Activated CD8-positive, alpha-beta memory T cell treated with anti-CD3 and anti-CD28 coated beads for 24 hours (primary cell): ENCODE results near the gene SRRM5.
"Not testable (repeated sequence)": the region's sequence is repeated elsewhere in the genome, so short reads cannot be mapped to it uniquely, and the experiment has no call there.

Experiments
- DNase-seq: peaks from one replicate; pipeline ENCODE4 v3.0.0-alpha.2; 2020

Gene SRRM5

DNA sequence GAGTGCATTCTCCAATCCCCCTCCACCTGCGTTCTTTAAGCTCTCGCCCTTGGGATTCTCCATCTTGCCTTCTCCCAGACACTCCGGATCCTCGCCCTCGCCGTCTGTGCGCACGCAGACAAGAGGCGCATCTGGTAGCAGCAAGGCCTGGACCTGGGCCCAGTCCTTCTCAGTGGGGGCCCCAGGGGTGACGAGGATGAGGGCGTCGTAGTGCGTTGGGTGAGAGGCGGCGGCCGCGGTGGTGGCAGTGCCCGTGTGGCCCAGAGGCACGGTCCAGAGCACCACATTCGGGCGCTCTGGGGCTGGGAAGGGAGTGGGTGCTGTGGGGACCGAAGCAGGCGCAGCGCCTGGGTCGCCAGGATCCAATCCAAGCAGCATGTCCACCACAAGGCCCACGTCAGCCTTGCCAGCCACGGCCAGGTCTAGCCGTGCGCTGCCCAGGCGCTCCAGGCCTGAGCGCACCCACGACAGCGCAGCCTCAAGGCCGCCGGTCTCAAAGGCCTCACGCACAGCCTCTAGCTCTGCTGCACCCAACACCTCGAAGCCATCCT, 19.0 kb upstream of the SRRM5 start:
- no peak for DNase-seq

DNA sequence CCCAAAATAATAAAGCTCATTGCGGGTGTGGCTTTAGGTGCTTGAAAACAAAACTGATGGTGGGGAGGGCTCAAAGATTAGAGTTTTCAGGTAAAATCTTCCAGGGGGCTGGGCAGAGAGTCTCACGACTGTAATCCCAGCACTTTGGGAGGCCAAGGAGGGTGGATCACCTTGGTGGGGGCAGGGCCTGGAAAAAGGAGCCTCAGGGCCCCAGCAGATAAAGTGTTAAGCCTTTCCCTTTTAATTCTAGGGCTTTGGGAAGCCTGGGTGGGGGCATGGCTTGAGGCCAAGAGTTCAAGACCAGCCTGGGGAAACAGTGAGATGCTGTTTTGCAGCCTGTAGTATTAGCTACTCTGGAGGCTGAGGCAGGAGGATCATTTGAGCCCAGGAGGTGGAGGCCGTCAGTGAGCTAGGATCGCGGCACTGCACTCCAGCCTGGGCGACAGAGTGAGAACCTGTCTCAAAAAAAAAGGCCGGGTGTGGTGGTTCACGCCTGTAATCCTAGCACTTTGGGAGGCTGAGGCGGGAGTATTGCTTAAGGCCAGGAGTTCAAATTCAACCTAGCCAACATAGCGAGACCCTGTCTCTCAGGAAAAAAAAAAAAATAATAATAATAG, 17.7 kb upstream of the SRRM5 start:
- no peak for DNase-seq

DNA sequence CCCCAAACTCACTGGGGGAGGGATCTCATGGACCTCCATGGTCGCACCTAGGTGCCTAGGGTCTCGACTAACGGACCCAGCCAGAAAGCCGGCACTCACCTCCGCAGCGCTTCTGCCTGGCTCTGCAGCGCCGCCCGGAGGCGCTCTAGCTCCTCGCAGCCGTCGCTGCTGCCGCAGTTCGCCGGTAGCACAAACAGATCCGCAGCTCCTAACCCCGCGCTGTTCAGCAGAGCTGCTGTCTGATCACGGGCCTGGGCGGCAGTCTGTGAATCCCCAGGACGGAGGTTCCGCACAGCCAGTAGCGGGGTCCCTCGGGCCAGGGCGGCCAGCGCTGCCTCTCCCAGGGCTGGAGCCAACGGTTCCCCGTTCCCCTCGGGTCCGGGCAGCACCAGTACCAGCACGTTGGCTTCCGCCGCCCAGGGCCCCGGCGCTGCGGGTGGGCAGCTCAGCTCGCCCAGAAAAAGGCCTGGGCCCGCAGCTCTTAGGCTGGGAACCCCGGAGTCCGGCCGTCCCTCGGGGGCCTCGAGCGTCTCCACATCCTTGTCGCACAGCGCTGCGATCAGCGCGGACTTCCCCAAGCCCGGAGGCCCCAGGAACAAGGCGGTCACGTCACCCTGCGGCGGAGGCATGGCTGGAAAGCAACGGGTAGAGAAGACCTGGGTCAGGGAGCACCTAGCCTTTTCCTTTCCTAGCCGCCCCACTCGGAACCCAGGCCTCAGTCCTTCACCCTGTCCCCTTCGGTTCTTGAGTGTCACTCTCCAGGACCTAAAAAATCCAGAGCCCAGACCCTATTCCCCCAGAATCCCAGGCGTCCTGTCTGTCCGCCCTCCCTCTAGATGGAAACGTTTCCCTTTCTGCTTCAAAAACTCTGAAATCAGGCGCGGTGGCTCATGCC, 16.9 kb upstream of the SRRM5 start:
- peak; percentile 84 for DNase-seq

DNA sequence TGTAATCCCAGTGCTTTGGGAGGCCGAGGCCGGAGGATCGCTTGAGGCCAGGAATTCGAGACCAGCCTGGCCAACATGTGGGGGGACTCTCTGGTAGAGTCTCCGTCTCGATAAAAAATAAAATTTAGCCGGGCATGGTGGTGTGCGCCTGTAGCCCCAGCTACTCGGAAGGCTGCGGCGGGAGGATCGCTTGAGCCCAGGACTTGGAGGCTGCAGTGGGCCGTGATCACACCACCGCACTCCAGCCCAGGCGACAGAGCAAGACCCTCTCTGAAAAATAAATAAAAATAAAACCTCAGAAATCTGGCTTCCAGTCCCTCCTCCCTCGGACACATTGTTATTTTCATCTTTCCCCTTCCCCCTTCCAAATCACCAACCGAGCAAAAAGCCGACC, 16.3 kb upstream of the SRRM5 start:
- DNase-seq = no peak

DNA sequence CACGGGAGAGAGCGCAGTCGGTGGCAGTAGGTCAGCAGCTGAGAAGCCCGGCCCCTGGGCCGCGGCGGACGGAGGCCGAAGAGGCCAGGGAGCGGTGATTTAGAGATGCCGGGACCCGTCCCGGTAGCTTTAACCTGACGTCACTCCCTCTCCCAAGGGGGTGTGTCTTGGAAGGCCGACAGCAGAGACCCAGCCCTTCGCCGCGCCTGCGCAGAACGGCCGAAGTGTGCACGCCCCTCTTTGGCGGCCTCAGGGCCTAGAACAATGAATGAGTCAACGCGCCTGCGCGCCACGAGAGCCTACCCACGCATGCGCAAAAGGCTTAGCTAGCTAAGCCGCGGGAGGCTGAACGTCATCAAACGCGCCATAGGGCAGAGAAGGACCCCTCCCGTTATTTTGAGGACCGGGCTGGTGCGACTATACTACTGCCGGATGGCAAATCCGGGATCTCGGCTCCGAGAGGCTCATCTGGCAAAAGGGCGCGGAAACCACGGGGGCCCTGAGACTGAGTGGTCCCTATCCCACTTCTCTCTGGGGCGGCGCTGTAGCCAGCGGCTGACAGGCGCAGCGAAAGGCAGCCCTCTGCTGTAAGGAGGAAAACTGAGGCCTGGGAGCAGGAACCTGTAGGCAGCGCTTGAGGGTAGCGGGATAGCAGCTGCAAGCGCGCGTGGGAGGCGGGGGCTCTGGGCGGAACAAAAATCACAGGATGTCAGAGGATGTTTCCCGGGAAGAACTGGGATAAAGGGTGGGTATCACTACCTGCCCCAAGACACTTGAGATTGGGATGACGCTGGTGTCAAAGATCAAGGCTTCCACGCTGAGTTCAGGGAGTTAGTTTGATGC, 15.7 kb upstream of the SRRM5 start, which contains the start of the genes IRGQ and ZNF576:
Gene IRGQ, minus strand, starts transcription at position 136 of the 843 bp plus-strand sequence. CDS start 796 bp downstream, outside the sequence.
Gene ZNF576, plus strand, starts transcription at position 597 of the 843 bp plus-strand sequence. CDS start 514 bp downstream, outside the sequence.
- peak; percentile 100 for DNase-seq

DNA sequence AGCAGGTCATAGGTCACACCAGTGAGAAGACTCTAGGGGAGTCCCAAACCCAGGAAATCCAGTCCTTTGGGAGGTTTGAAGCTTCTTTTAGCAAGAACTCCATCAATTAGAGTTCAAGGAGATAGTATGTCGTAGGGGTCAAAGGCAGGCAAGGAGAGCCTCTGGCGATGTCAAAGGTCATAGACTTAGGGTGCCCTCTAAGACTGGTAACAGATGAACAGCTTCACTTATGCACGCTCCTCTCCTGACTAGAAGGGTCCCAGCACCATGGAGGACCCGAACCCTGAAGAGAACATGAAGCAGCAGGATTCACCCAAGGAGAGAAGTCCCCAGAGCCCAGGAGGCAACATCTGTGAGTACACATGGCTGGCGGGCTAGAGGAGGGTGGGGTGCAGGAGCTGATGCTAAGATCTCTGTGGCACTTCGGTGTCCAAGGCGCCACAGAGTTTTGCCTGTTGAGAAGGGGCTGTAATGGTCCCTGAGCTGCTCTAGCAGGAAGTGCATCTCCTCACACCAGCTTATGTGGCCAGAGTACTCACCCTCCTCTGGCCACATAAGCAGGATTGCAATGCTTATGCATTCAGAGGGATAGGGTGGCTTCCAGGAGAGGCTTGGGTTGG, 14.9 kb upstream of the SRRM5 start:
- peak; percentile 58 for DNase-seq

DNA sequence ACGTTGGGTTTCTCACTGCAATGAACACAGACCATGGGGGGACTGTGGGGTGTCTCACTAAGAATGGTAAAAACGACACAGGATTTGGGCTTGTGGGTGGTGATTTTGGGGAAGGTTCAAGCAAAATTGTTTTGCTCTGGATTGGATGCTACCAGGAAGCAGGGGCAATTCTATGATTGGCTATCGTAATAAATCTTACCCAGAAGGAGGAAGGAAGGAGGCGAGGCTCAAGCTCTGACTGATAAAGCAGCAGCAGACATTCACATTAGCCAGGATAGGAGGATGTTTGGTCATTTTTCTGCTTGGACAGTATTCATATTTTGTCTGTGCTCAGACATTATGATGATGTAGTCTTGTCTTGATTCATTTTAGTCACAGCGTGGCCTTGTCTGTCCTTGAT, 14.0 kb upstream of the SRRM5 start:
- DNase-seq = no peak

DNA sequence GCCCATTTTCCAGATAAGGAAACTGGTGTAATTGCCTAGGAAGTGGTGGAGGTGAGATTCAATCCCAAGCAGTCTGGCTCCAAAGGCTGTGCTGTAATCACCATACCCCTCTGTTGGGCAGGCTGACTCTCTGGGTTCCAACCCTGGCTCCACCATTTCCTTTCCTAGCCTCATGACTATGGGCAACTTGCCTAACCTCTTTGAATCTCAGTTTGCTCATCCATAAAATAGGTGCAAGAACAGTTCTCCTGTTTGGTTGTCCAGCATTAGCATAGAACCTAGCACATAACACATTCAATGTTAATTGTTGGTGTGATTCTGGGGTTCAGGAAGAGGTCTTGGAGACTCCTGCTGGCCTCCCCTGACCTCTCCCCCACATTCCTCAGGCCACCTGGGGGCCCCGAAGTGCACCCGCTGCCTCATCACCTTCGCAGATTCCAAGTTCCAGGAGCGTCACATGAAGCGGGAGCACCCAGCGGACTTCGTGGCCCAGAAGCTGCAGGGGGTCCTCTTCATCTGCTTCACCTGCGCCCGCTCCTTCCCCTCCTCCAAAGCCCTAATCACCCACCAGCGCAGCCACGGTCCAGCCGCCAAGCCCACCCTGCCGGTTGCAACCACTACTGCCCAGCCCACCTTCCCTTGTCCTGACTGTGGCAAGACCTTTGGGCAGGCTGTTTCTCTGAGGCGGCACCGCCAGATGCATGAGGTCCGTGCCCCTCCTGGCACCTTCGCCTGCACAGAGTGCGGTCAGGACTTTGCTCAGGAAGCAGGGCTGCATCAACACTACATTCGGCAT, 13.2 kb upstream of the SRRM5 start:
- no peak for DNase-seq

DNA sequence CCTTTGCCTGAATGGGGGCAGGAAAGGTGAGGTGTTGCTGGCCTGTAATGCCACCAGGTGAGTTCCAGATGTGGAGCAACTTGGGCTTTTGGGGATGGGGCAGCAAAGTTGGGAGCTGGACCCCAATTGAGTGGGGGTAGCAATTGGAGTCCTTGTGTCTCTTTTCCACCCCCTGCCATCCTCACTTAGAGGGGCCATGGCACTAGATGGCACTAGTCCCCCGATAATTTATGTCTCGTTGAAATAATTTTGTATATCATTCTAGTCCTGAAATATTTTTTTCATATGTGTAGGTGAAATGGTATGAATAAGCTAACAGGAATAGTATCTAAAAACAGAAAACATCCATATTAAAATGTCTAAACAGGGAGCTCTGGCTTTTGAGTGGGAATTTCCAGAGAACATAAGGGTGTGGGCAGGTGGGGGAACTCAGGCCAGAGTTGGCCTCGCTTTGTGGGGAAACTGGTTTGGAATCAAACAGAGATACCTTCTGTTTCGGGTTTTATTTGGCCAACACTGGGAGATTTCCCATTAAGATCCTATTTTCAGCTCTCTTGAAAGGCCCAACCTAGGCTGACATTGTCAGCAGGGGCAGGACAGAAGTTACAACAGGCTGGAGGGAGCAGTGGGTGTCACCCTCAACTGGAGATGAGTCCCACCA, 12.1 kb upstream of the SRRM5 start:
- no peak for DNase-seq

DNA sequence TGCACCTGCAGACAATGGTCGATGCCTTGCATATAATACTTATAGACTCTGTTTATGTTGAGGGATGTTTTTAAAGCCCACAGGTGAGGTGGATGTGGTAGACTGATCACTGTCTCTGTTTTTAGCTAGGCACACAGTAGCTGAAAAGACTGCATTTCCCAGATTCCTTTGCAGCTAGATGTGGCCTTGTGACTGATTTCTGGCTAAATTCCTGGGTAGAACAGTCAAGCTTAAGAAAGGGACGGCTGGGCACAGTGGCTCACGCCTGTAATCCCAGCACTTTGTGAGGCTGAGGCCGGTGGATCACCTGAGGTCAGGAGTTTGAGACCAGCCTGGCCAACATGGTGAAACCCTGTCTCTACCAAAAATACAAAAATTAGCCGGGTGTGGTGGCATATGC, 11.6 kb upstream of the SRRM5 start:
- DNase-seq = not testable (repeated sequence)

DNA sequence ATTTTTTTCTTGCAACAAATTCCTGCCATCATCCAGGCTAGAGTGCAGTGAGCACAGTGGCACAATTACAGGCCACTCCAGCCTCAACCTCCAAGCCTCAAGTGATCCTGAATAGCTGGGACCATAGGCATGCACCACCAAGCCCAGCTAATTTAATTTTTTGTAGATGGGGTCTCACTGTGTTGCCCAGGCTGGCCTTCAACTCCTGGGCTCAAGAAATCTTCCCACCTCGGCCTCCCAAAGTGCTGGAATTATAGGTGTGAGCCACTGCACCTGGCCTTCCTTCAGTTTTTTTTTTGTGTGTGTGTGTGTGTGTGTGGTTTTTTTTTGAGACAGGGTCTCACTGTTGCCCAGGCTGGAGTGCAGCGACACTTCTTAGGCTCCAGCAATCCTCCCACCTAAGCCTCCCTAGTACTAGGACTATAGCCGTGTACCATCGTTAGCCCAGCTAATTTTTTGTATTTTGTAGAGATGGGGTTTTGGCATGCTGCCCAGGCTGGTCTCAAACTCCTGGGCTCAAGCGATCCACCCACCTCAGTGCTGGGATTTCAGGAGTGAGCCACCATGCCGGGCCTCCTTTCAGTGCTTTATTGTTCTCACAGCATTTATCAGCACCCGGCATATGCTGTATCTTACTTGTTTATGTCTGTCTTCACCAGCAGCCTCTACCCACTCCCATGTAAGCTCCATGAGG, 5.9 kb upstream of the SRRM5 start:
- DNase-seq = no peak

DNA sequence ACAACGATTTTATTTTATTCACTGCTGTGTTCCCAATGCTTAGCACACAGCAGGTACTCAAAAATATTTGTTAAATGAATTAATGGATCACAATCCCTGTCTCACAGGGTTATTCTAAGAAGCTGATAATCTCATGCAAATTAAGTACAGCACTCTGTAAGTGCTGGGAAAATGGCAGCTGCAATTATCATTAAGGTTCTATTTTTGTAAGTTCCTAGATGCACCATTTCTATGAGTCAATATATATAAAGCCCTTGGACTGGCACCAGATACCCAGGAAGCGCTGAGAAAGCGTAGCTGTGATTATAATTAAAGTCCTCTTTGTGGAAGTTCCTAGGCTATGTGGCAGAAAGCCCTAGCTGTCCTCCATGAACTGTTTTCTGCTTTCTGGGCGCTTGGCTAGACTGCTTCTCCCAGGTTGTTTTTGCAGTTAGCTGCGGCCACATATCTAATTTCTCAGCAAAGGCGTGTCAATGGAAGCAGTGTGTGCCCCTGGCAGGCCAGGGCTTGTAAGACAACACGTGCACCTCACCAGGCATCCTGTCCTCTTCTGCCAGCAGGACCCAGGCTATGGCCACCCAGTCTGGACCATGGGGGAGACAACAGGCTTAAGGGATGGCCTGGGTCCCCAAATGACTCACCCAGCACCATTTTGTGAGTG, 5.2 kb upstream of the SRRM5 start:
- DNase-seq = no peak

DNA sequence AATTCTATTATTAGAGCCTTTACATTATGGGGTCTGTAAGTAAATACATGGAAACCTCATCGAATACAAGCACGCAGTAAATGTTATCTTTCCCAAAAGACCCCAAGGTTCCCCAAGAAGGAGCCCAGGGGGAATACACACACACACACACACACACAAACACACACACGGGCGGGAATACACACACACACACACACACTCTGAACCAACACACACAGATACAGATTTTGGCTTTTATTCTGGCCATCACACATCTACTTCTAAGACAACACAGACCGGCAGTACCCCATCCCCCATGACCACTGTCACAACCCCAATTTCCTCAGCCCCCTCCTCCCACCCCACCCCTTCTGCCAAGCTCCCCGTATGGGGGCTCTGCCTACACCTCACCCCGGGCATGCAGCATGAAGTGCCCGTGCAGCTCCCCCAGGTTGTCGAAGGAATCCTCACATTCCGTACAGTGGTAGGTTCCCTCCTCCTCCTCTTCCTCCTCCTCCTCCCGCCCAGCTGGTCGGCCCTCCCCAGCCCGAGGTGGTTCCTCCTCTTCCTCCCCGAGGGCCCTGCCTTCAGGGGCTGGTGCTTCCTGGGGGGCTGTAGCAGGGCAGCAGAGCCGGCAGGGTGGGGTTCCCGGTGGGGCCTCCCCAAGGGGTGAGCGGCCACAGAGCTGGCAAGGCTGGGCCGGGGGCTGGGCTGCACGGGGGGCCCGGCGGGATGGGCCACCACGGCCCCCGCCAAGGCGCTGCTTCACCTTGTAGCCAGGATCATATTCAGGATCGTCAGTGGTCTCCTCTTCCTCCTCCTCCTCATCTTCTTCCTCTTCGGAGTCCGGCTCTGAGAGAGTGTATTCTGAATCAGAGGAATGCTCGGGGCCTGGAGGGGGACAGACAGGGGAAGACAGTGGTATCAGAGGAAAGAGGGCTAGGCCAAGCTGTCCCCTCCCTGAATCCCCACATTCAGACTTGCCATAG, 4.4 kb upstream of the SRRM5 start:
- DNase-seq = no peak

DNA sequence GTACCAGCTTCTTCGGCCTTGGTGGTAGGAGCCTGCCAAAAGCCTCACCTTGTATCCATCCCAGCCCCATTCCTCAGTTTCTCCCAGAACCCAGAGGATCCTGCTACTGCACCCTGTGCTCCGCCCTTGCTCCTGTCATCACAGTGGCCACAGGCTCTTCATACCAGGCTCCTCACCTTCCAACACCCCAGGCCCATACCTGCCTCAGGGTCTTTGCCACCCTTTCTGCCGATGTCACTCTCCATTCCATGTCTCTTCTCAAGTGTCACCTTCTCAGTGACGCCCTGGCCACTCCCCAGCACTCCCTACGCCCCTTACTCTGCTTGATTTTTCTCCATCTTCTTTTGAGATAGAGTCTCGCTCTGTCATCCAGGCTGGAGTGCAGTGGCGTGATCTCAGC, 2.0 kb upstream of the SRRM5 start:
- DNase-seq = no peak

DNA sequence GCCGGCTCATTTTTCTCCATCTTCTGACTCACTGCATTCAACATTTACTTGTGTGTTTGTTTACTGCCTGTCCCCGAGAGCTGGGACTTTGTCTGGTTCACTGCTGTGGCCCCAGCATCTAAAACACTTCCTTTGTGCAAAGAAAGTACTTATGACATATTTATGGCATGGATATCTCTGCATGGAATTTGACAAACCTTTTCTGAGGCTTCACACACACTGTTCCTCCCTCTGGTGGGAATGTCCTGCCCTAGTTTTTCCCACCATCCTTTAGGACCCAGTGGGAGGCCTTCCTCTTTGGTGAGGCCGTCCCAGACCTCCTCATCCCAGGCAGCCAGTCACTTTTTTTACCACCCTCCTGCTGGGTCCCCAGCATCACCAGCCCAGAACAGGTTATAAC, 1.4 kb upstream of the SRRM5 start:
- DNase-seq = no peak

DNA sequence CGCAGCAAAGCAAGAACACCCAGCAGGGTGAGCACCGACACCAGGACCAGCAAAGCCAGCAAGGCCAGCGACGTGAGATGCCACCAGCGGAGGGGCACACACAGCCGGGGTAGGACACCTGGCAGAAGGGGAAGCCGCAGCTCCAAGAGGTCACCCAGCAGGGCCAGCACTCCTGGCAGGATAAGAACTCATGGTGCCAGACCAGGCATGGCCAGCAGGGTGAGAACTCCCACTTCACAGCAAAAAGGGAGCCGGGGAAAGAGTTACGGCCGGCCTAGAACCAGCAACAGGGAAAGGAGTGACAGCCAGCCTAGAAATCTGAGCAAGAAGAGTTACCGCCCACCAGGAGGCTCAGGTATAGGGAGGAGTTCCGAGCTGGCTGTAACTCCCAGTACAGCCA, 486 bp downstream of the SRRM5 start:
- no peak for DNase-seq

DNA sequence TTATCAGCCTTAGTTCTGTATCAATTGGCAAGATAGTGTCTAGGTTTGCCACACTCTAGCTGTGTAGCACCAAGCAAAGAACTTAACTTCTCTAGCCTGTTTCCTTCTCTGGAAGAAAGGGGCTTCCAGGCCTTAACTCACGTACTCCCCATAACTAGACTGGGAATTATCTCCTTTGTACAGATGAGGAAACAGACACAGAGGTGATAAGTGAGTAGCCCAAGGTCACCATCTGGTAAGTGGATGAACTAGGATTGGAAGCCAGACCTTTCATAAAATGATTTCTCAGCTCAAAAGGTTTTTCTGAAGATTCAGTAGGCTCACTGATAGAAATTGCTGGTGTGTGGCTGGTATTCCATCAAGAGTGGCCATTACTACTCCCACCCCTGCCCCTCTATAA, 4.4 kb downstream of the SRRM5 start:
- no peak for DNase-seq

DNA sequence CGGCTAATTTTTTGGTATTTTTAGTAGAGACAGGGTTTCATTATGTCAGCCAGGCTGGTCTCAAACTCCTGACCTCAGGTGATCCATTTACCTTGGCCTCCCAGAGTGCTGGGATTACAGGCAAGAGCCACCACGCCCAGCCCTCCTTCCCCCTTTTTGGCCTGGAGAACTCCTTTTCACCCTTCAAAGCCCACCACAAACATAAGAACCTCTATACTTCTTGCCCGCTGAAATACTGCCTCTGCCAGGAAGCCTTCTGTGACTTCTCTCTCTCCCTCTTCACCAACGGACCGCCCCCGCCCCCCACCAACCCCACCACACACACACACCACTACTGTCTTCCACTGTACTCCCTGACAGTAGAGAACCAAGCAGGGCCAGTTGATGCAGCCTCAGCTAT, 5.1 kb downstream of the SRRM5 start:
- DNase-seq = no peak

DNA sequence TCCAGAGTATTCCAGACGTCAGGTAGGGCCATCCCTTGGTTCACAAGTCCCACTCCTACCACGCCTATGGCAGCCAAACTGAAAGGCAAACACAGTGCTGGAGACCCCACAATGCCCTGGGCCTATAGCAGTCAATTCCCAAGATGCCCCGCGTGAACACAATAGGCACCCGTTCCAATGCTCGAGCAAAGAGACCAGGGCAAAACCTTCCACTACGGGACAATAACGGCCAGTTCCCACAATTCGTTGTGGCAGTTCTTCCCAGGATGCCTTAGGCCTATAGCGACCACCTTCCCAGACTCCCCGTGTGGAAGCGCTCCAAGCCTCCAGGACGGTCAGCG, 7.0 kb downstream of the SRRM5 start:
- DNase-seq = no peak
